ENCODE data around the gene ALKBH3.

Gene ALKBH3

DNA sequence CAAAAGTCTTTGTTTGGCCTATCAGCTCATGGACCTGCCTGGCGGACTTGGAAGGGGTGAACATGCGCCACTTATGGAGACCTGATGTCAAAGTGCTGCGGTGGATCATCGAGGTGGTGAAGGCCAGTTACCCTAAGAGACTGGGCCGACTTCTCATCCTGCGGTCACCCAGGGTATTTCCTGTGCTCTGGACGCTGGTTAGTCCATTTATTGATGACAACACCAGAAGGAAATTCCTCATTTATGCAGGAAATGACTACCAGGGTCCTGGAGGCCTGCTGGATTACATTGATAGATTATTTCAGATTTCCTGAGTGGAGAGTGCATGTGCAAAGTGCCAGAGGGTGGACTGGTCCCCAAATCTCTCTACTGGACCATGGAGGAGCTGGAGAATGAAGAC lies 17.9 kb downstream of the ALKBH3 start:
- no peak for DNase-seq

DNA sequence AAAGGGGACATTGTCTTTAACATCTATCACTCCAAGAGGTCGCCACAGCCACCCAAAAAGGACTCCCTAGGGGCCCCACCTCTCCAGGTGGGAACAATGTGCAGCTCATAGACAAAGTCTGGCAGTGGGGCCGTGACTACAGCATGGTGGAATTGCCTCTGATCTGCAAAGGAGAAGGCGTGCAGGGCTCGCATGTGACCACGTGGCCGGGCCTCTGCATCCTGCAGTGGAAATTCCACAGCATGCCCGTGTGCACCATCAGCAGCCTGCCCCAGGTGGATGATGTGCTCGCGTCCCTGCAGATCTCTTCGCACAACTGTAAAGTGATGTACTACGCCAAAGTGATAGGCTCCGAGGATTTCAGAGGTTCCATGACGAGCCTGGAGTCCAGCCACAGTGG lies 18.5 kb downstream of the ALKBH3 start:
- no peak for DNase-seq

DNA sequence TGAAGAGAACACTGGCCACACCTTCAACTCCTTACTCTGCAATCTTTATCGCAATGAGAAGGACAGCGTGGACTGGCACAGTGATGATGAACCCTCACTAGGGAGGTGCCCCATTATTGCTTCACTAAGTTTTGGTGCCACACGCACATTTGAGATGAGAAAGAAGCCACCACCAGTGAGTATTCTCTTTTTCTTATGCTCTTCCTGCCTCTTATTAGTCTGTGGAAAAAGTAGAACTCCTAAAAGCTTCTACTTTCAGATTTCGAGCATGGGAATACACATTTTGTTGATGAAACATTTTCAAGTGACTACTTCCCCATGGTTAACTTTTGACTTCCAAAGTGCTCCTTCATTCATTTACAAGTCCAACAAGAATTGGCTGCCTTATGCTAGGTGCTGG lies 20.9 kb downstream of the ALKBH3 start:
- DNase-seq, result no peak

DNA sequence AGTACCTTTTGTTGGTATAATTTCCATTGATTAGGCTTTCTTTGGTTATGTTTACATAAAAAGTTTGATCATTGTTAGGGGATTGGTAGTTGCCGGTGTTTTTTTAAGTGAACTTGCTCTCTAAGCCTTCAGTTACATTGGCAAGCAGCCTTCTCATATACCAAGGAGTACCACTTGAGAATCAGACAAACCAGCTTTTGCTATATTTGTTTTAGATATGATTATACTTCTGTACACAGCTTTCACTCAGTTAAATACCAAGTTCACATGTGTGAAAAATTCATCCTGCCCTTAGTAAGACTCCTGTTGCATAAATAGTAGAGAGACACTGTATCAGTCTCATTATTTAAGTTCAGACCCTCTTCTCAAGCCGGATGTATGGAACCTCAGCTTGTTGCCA lies 22.4 kb downstream of the ALKBH3 start:
- no peak for DNase-seq

DNA sequence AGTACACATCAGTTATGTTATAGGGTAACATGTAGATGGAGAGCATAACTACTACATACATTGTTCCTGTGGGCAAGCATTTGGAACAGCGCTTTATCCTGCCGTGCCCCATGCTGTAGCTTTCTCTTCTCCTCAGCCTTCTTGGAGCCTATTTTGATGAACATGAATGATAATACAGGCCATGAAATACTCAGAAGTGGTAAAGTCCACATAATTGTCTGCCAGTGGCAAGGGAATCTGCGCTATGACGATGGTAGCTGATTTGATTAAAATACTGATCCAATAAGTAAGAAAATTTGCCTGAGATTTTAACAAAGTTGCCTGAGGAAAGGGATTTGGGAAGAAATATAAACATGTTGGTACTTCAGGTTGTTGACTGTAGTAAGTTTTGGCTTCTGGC lies 23.3 kb downstream of the ALKBH3 start:
- DNase-seq, result no peak

DNA sequence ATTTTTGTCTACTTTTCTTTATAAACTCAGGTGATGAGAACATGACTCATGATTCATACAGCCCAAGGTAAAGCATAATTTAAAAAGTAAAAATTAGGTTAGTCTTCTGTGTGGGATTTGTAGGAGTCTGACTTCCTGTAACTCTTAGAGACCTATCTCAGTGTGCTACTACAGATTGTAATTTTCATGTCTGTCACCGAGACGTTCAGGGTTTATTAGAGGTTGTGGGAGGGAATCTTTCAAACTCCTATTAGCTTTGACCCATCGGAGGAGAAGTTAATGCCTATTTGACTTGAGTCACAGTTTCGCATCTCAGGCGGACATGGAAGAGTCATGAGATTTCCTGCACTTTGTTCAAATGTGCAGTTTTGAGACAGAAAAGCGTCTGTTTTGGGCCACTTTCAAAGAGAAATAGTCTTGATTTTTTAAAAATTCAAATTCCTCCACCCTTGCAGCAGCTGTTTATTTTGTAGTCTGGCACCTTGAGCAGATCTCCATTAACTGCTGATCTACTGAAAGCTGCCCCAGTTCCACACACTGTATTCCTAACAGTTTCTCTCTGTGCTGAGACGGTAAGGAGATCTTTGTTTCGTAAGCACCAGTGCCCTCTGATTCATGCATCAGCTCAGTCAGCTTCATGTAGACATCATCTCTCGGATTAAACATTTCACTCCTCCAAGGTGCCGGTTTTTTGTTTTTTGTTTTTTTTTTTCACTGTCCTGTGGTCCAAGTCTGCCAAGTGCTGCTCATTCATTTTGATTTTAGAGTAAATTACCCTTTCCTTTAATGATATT lies 24.3 kb downstream of the ALKBH3 start:
- no peak for DNase-seq

DNA sequence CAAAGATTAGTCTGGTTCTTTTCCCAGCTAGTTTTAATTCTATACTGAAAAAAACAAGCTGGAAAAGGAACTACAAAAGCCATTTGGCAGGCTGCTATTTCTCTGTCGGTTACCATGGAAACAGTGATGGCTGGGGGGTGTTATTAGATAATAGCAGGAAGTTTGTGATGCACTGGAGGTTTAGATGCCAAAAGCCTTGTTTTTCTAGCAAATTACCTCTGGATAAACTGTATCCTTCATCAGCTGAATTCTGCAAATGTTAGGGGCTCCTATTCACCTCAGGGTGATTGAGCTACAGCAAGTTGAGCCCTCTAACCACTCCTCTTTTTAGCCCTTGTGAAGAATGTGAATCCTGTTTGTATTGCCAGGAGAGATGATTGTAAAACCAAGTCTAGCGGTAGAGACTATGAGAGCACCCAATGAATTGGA lies 25.2 kb downstream of the ALKBH3 start:
- peak; percentile 30 for DNase-seq

DNA sequence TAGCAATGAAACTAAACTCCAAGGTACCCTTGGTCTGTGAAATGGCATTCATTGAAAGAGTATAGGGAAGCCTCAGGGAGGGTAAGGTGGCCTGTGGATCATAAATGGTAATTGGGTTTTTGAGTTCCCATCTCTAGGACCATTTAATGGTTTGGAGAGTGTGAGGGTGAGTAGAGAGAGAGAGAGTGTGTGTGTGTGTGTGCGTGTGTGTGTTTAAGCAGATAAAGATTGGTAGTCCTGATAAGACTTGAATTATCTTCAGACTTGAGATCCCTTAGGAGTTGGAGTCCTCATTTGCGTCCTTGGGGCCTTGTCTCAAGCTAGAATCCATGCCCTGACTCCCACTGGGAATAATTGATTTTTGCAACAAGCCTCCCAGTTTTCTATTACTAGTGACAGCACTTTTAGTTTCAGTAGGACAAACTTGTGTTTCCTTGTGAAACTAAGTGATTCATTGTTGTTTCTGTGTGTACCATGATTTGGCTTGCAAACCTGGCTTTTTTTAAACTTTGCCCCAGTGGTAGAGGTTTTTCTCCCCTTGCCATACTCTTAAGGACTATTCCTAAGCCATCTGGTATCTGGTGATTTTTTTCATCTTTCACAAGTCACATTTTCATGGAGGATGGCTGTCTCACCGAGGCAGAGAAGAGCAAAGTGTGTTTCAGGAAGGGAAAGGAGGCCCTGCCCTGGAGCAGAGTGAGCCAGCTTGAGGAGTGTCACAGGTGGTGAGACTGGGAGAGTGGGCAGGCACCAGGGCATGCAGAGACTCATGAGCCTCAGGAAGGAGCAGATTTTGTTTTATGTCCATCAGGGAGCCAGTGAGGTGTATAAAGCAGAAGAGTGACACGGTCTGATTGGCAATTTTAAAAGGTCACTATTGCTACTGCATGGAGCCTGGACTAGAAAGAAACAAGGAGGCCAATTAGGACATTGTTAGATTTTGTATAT lies 26.7 kb downstream of the ALKBH3 start:
- no peak for DNase-seq

DNA sequence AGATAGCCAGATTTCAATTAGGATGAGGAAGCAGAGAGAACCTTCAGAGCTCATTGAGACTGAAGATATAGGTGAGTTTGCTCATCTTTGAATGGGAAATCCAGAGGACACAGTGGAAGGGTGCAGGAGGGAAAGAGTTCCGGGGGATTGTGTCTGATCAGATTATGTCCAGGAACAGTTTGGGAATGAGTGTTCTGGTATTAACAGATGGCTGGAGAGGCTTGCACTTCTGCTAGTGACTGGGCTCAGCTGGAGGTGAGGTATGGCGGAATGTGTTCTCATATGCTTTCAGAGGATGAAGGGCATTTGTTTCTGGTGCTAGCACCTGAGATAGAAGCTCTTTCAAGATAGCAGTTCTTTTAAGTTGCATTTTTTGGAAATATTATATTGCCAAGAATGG lies 27.6 kb downstream of the ALKBH3 start:
- DNase-seq, result no peak

DNA sequence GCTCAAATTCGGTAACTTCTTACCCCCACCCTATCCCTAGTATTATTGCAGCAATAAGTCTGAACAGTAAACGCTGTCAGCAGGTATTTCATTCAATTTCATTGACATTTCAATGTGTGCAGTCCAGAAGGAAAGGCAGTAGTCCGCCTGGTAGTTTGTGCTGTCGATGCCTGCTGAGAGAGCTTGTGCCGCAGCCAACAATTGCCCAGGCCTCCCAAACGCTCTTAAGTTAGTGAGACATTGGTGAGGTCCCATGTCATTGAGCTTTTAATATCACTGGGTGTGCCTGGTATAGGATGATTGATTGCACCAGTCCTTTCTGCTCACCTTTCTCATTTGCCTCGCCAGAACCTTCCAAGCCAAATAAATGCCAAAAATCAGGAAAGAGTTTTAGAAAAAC lies 28.1 kb downstream of the ALKBH3 start:
- no peak for DNase-seq

DNA sequence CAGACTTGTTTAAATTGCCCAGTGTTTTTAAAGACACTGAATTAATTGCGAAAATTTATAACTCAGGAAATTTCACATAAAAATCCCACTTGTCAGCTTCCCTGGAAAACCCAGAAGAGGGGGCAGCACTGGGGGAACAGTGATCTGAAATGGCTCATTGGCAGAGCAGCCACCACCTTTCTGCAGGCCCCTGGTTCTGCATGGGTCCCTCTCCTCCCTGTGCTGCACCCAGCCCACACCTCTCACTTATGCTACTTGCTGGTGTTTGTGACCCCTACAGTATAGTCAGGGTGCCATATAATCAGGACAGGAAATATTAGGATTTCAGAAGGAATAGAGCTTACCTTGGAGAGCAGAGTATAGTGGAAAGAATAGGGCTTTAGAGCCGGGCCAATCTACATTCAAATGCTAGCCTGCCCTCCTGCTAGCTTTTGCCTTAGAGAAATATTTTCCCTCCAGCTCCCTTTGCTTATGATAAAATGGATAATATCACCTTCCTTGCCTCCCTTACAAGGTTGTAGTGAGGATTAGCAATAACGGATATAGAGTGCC lies 33.3 kb downstream of the ALKBH3 start:
- no peak for DNase-seq

DNA sequence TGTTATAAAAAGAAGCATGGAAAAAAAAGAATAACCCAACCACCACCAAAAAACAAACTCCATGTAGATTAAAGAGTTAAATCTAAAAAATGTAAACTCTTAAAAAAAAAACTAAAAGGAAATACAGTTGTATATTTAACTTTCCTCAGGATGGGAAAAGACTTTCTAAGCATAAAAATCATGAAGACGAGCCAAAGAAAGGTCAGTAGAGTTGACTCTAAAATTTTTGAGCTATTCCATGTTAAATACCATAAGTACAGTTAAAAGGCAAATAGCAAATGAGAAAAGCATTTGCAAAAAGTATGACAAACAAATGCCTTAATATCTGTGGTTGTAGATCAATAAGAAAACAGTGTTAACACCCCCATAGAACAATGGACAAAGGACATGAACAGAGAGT lies 33.8 kb downstream of the ALKBH3 start:
- DNase-seq, result no peak

DNA sequence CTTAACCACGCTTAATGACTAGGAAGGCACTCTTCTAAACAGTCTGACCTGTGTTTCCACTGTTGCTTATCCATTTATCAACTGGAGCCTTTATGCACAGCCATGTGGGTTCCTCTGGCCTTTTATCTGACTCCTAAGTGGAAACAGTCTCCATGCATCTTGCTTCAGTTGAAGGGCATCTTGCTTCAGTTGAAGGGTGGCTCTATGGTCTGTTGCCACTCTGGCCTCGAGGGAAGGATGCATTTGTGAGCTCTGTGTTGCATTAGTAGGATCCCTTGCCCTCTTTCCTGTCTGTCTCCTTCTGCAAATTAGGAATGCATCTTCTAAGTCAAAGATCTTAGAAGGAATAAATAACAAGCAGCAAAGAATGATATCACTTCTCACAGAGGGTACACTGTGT lies 36.0 kb downstream of the ALKBH3 start:
- no peak for DNase-seq

DNA sequence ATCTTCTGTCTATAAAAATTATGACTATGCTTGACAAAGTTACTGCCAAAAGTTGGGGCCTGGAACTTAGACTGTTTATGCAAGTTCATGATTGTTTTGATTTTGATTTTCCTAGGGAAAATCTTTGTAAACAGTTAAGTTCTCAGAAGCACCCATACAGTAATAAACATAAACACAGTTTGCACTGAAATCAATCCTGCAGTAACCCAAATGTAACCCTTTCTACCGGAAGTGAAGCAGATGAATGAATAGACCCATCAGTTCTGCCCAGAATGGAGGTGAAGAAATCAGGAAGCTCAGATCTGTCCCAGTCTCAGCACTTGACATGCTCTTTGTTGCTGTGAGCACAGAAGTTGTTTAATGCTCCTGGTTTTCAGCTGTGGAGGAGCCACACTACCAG lies 37.2 kb downstream of the ALKBH3 start:
- DNase-seq, result no peak

DNA sequence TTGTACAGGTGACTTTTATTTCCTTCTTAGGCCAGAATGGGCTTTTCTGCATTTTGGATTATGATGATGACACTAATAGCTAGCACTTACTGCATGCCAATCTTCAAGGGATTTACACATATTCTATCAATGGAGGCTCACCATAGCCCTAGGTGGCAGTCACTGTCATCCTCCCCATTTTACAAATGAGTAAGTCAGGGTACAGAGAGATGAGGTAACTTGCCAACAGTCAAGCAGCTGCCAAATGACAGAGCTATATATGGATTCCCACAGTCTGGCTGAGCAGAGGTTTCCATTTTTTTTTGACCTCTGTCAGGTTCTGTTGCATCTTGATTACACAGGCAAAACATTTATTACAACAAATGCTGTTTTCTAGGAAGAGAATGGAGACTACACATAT lies 38.0 kb downstream of the ALKBH3 start:
- DNase-seq, result no peak

DNA sequence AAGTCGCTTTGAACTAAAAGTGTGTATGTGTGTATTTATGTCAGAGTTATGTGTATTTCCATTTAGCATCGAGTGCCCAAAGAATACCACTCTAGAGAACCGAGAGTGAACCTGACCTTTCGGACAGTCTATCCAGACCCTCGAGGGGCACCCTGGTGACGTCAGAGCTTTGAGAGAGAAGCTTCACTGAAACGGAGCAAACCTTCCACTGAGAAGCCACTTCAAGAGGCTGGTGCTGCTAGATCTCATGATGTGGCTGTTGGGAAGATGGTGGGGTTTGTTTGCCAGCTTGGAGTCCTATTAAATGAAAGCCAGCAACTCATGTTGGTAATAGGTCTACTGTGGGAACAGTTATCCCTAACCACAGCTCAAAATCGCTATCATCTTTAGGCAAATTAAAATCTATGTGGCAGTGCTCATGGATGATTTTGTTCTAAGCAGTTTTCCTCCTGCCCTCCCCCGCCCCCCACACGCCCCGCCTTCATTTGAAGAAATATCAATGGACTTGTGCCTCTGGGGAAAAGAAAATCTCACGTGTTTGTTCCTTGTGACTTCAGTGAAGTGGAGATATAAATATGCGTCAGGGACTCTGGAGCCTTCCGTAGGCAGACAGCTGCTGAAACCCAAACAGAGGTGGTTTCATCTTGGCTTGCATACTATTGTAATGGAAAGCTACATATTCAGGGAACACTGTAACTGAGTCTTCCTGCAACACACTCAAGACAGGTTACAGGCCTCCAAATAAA lies 39.4 kb downstream of the ALKBH3 start:
- no peak for DNase-seq

DNA sequence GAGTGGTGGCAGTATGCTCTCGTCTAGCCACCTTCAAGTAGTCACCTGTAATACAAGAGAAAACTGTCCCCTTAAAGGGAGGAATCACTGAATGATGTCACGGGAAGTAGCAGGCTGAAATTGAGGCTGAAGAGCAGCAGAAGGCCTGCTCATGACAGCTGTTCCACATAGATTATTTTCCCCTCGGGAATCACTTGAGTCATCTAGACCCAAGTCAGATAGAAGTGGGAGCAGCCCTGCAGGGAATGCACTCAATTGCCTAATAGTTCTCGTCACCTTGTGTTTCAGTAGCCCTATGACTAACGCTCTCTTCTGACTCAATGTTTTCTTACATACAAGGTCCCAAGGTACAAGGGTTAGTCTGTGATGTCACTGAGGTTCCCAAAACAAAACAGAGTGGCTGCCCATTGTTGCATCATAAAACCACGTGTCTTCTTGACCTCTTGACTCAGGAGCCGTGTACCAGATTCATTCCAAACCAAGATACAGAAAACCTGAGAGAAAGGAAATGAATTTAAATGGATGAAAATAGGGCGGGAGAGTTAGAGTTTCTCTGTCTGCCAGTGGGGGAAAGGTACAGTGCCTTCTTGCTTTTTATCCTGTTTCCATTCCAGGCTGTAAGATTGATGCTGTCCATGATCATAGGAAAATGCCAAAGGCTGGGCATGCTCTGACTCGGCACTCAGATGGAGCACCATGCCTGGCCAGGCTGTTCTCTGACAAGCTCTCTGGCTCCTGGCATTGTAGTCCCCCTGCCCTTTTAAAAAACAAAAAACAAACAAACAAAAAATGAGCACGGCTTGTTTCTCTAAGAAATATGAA lies 40.2 kb downstream of the ALKBH3 start:
- DNase-seq, result no peak

DNA sequence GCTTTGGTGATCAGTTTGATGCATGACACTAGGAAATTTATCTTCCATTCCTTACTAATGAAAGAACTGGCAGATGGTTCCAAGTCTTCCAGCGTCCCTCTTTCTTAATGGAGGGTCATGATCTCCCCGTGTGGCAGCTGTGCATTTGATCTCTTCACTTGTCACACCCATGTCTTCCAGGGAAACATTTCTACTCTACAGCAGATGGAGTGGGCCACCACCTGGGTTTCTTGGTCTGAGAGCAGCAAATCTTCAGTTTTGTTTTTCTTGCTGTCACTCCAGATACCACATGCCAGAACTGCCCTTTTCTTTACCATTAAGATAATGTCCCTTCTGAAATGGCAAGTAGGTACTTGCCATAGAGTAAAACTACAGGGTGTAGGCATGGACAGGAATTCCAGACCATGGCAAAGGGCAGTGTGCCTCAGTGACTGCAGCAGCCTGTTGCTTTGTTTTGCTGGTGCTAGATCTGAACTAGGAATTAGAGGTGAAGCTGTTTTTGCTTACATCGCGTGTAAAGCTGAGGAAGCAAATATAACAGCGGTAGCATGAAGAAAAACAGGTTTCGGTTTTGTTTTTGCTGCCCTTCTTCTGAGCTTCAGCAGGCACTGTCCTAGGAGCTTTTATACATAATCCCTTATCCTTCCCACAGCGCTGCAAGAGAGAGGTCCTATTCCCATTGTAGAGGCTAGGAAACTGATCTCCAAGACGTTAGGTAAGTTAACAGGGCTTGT lies 41.1 kb downstream of the ALKBH3 start:
- DNase-seq, result no peak

DNA sequence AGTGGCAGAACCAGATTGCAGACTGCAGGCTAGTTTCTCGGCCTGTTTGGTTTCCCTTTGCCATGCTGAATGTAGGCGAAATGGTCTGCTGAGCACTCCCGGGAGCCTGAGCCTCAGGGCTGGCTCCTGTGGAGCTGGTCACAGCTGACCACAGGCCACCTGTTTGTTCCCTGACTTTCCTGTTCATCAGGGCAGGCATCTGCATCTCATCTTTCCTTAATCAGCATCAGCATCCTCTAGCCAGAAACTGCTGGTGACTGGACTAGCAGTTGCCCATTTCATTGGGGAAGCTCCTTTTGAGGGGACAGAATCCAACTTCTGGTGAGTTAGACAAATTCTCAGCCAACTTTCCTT lies 41.6 kb downstream of the ALKBH3 start:
- DNase-seq, result no peak

DNA sequence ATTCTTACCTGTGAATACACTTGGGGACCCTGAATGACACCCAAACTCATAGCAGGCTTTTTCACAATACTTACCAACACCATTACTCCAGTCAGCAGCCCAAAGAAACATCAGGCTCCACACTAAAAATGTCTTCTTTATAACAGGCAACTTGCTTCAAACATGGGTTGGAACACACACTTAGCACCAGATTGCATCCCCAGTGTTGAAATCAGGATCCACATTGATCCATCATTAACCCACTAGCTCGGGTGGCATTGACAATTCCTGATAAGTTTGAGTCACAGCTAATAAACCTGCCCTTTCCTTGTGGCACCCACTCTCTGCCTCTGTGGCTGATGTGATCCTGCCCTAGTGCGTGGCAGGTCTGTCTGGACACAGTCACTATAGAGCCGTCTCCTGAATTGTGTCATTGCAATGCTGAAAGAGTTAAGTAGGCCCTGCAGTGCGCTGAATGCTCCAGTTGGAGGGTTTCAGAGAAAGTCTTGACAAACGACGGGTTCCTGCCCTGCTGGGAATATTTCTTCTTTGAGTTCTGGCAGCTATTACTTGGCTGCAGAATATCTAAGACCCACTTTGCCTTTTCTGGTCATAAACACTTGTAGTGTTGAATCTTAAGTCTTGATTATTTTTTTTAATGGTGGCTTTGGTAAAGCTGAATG lies 42.2 kb downstream of the ALKBH3 start:
- DNase-seq, result no peak

All from COR-L47 (cell line).